OCI-LY7 (cell line): ENCODE data around the gene DDX10. TPM values are rescaled to one million over a fixed set of nuclear protein-coding genes. Genes with fewer than 3 reads are reported as not detected.

Experiments used
- BruUV-seq: library from RNA; stranded (reverse); fragments of 400-500 nt; replicated peaks from 2 replicates; lab custom pipeline; 2021; lab: Mats Ljungman, UMichigan
- CTCF ChIA-PET: fragments of 300-600 bp; sonication (Branson Sonifier 250); formaldehyde crosslinking; loops from one replicate; lab custom pipeline; 2022; ENCODE audit warnings: antibody characterized with exemption; ENCODE audit not compliant: unreplicated experiment; lab: Charles Lee
- POLR2A ChIA-PET: fragments of 300-600 bp; sonication (Branson Sonifier 250); formaldehyde crosslinking; loops from one replicate; lab custom pipeline; 2022; ENCODE audit warnings: antibody characterized with exemption; lab: Charles Lee
- DNase-seq: peaks from one replicate; pipeline ENCODE4 v3.0.0-alpha.2; 2015; ENCODE audit warnings: low spot score
- H2AFZ ChIP-seq: fragments of 200-600 bp; sonication (generic), shearing (Covaris generic); 2 replicates; pipeline ENCODE4 v1.6.1; 2014; ENCODE audit warnings: mild to moderate bottlenecking, antibody characterized with exemption, low read length, moderate library complexity
- H3K27ac ChIP-seq: fragments of 200-600 bp; sonication (generic); 2 replicates; pipeline ENCODE4 v1.5.1; 2014; ENCODE audit warnings: mixed run types, low read depth, mild to moderate bottlenecking, moderate library complexity, low read length, inconsistent platforms; ENCODE audit not compliant: poor library complexity, severe bottlenecking
- H3K36me3 ChIP-seq: fragments of 200-600 bp; sonication (generic); 2 replicates; pipeline ENCODE4 v1.6.1; 2014; ENCODE audit warnings: mild to moderate bottlenecking, antibody characterized with exemption, low read length, moderate library complexity, mixed read lengths; ENCODE audit not compliant: insufficient read depth
- H3K4me1 ChIP-seq: fragments of 200-600 bp; sonication (generic); 2 replicates; pipeline ENCODE4 v1.5.1; 2014; ENCODE audit warnings: mild to moderate bottlenecking, low read length; ENCODE audit not compliant: insufficient read depth, poor library complexity, severe bottlenecking
- H3K4me2 ChIP-seq: fragments of 200-600 bp; sonication (generic); 2 replicates; pipeline ENCODE4 v1.6.1; 2014; ENCODE audit warnings: mild to moderate bottlenecking, low read length
- H3K4me3 ChIP-seq: fragments of 200-600 bp; sonication (generic); 2 replicates; pipeline ENCODE4 v1.5.1; 2014; ENCODE audit warnings: mild to moderate bottlenecking, low read depth, low read length; ENCODE audit not compliant: poor library complexity, severe bottlenecking
- H3K79me2 ChIP-seq: fragments of 200-600 bp; sonication (generic); 2 replicates; pipeline ENCODE4 v1.6.1; 2016; ENCODE audit warnings: low read depth, mild to moderate bottlenecking, low read length, moderate library complexity, mixed read lengths; ENCODE audit not compliant: insufficient read depth
- H3K9me2 ChIP-seq: fragments of 200-600 bp; sonication (generic); 2 replicates; pipeline ENCODE4 v1.6.1; 2016; ENCODE audit warnings: mild to moderate bottlenecking, low read length, mixed read lengths; ENCODE audit not compliant: insufficient read depth
- H3K9me3 ChIP-seq: fragments of 200-600 bp; sonication (generic); 2 replicates; pipeline ENCODE4 v1.6.1; 2014; ENCODE audit warnings: mild to moderate bottlenecking, mixed run types, low read length, mixed read lengths
- H4K20me1 ChIP-seq: fragments of 200-600 bp; sonication (generic); 2 replicates; pipeline ENCODE4 v1.6.1; 2014; ENCODE audit warnings: mild to moderate bottlenecking, antibody characterized with exemption, low read length, moderate library complexity, mixed read lengths; ENCODE audit not compliant: insufficient read depth
- EZH2phosphoT487 ChIP-seq: fragments of 200-600 bp; sonication (generic); IDR thresholded peaks from 2 replicates; pipeline ENCODE4 v1.6.1; 2018; ENCODE audit warnings: low read depth, borderline replicate concordance, mild to moderate bottlenecking, mixed run types, antibody characterized with exemption, low read length, moderate library complexity, mixed read lengths
- intact Hi-C: fragments of 100-400 bp; cut with micrococcal nuclease; formaldehyde crosslinking; loops from one replicate; pipeline ENCODE4 v1.10.0; 2022; ENCODE audit not compliant: unreplicated experiment
- total RNA-seq, 2 experiments: library from RNA; depleted of rRNA in 1 of 2; stranded (reverse); fragments of >200 nt in 1 of 2; shearing (Covaris generic) in 1 of 2; gene quantifications; 2 replicates each; pipeline ENCODE4 v1.2.3, GENCODE V29; 2014 to 2022
- TF ChIP-seq, protein P1 (sequence below): fragments of 200-600 bp; sonication (generic); conservative IDR thresholded peaks from 2 replicates; pipeline ENCODE4 v1.5.1; 2014; ENCODE audit warnings: mild to moderate bottlenecking, antibody characterized with exemption, low read length, moderate library complexity, mixed read lengths

Gene DDX10
- total RNA-seq, 2 experiments from 2014 or later, result 46.5 to 48.7 TPM

DNA sequence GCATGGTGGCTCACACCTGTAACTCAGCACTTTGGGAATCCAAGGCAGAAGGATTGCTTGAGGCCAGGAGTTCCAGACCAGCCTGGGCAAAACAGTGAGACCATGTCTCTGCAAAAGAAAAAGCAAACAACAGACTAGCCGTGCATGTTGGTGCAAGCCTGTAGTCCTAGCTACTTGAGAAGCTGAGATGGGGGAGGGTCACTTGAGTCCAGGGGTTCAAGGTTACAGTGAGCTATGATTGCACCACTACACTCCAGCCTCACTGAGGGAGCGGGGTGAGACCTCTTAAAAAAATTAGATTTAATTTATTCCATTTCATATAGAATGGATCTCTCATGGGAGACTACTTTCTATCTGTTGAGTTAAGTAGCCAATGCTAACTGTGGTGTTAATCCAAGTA is 50.4 kb downstream of the DDX10 start:
- Histone ChIP-seq H4K20me1 (no peaks in the 10 kb centered on the region), H3K9me2 (no peaks in the 10 kb centered on the region), H3K4me1 (no peaks in the 10 kb centered on the region), H3K27ac (no peak overlapping the region), H3K4me3 (no peak overlapping the region), H3K36me3 (peaks cover 93% of the 10 kb centered on the region), H3K9me3 (no peaks in the 10 kb centered on the region), H3K4me2 (no peak overlapping the region), H3K79me2 (peaks cover 8% of the 10 kb centered on the region; the same call in 1 of the 2 replicates), H2AFZ (no peak overlapping the region)
- POLR2A ChIA-PET, result interaction anchor here (0.6 to 1.1 kb wide), 2 partner anchors 18 to 174 kb away, joined by 3 to 5 read pairs; no protein-coding TSS in a partner anchor
- CTCF ChIA-PET, result no interaction called here
- intact Hi-C loops, result no loop called here
- no peak for TF ChIP-seq EZH2phosphoT487
- TF ChIP-seq, protein P1, sequence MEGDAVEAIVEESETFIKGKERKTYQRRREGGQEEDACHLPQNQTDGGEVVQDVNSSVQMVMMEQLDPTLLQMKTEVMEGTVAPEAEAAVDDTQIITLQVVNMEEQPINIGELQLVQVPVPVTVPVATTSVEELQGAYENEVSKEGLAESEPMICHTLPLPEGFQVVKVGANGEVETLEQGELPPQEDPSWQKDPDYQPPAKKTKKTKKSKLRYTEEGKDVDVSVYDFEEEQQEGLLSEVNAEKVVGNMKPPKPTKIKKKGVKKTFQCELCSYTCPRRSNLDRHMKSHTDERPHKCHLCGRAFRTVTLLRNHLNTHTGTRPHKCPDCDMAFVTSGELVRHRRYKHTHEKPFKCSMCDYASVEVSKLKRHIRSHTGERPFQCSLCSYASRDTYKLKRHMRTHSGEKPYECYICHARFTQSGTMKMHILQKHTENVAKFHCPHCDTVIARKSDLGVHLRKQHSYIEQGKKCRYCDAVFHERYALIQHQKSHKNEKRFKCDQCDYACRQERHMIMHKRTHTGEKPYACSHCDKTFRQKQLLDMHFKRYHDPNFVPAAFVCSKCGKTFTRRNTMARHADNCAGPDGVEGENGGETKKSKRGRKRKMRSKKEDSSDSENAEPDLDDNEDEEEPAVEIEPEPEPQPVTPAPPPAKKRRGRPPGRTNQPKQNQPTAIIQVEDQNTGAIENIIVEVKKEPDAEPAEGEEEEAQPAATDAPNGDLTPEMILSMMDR, result no peak
- no TSS peak for BruUV-seq
- DNase-seq, result no peak

DNA sequence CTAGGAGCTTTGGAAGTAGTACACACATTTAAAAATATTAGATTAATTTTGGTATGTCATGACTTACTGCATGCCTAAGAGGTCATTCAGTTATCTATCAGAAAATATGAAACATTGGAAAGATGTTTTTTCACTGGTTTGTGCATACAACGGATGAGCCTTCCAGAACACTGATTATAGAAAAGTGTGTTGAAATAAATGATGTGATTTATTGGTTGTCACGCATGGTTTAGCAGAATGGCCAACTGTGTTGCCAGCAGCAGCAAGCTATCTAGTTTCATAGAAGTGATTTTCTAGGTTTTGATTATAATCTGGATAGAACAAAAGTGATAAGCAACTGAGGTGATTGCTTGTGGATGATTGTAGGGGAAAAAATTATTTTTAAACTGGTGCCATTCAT is 53.6 kb downstream of the DDX10 start:
- H3K4me3 ChIP-seq, result no peak overlapping the region
- intact Hi-C loops, result no loop called here
- TF ChIP-seq, protein P1, result no peak
- TF ChIP-seq EZH2phosphoT487, result no peak
- BruUV-seq, result no TSS peak
- ChIA-PET POLR2A (interaction anchor here (1.2 kb wide), 2 partner anchors 31 to 65 kb away, joined by 3 read pairs; no protein-coding TSS in a partner anchor), CTCF (no interaction called here)
- H3K79me2 ChIP-seq, result no peaks in the 10 kb centered on the region
- H3K4me2 ChIP-seq, result no peak overlapping the region
- H4K20me1 ChIP-seq, result no peaks in the 10 kb centered on the region
- no peaks in the 10 kb centered on the region for H3K9me3 ChIP-seq
- no peaks in the 10 kb centered on the region for H3K9me2 ChIP-seq
- no peak overlapping the region for H3K27ac ChIP-seq
- no peak for DNase-seq
- no peaks in the 10 kb centered on the region for H3K4me1 ChIP-seq
- peaks cover 90% of the 10 kb centered on the region for H3K36me3 ChIP-seq
- H2AFZ ChIP-seq, result no peak overlapping the region

DNA sequence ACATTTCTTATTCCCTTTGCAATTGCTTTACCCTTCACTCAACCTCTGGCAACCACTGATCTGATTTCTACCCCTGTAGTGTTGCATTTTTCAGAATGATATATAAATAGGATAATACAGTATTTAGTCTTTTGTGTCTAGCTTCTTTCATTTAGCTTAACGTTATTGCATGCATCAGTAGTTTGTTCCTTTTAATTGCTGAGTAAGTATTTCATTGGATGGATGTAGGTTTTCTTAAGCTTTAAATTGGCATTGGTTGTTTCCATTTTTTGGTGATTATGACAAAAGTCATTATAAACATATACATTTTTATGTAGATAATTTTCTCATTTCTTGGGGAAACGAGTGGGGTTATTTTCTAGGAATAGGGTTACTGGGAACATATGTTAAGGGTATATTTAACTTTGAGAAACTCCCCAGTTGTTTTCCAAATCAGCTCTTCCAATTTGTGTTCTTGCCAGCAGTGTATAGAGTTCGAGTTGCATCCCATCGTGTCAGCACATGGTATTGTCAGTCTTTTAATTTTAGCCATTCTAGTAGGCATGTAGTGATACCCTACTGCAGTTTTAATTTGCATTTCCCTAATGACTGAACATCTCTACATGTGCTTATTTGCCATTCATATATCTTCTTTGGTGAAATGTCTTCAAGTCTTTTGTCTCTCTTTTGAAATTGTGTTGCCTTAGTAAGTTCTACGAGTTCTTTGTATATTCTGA is 60.3 kb downstream of the DDX10 start:
- TF ChIP-seq EZH2phosphoT487, result no peak
- TF ChIP-seq, protein P1, result no peak
- intact Hi-C loops, result no loop called here
- Histone ChIP-seq H2AFZ (no peak overlapping the region), H3K4me3 (no peak overlapping the region), H3K36me3 (peaks cover 65% of the 10 kb centered on the region), H3K79me2 (peaks cover 39% of the 10 kb centered on the region; the same call in 1 of the 2 replicates), H3K4me1 (no peaks in the 10 kb centered on the region), H3K9me2 (no peaks in the 10 kb centered on the region), H3K9me3 (peaks cover 8% of the 10 kb centered on the region), H3K27ac (no peak overlapping the region), H4K20me1 (no peaks in the 10 kb centered on the region), H3K4me2 (no peak overlapping the region)
- no TSS peak for BruUV-seq
- ChIA-PET CTCF (no interaction called here), POLR2A (interaction anchor here (0.5 to 0.7 kb wide), 4 partner anchors 13 to 63 kb away, joined by 3 to 6 read pairs (median 4); no protein-coding TSS in a partner anchor)
- no peak for DNase-seq
